ENCODE data around the gene ZNF511.

Gene ZNF511

GRCh38 chr10:133292919-133293809 lies 15.6 kb upstream of the ZNF511 start:
- DNase-seq (ENCODE audit: low spot score): no peak

- DNase-seq (ENCODE audit: low spot score): no peak
These were observed 14.9 kb upstream of the ZNF511 start for GRCh38 chr10:133293810-133294119.

DNA sequence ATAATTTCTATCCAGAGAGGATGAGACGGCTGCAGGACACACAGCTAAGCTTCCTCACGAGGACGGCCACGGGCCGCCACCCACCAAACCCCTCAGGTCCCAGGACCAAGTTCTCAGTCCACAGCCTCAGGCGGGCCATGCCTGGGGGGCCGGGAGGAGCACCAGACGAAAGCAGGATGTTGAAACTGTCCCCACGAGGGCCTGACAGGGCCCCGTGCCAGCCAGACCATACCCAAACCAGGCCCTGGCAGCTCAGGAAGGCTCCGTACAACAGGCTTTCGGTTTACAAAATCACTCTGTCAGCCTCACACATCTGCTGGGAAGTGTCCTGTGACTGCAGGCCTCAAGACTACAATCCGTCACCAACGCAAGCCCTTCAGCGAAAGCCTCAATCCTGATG lies 14.5 kb upstream of the ZNF511 start:
- DNase-seq (ENCODE audit: low spot score): no peak

DNA sequence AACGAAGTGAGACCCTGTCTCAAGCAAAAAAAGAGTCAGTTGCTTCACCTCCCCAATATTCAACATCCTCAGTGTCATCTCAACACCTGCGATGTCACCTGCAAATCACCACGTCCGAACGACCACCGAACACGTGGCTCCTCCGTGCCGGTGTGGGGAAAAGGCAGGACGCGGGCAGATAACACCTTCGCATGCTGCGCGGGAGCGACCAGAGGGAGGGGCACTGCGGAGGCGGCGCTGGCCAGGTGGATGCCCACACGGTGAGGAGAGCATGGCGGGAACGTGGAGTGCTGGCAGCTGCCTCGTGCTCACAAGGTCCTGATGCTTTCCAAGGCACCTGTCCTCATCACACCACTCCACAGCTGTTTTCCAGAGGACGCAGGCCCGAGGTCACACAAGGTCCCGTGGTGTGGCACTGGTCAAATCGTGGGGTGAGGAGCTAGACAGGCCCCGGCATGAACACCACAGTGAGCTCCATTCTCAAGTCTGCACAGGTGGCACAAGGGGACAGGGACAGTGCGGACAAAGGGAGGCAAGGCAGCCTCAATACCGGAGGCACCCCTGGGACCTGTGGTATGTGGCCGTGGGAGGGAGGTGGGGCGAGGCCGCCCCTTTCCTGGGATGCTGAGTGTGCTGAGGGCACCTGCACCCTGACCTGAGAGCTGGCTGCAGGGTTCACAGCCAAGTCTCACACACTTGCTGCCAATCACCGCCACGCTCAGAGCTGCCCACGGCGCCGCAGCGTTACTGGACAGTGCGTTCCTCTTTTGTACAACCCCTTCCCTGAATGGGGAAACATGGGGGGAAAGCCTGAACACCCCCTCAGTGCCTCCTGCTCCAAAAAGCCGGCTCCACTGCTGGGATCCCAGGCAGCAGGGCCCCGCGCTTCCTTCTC lies 13.0 kb upstream of the ZNF511 start:
- no peak for DNase-seq (ENCODE audit: low spot score)

GRCh38 chr10:133297504-133297903 lies 11.2 kb upstream of the ZNF511 start:
- DNase-seq (ENCODE audit: low spot score): no peak

GRCh38 chr10:133298466-133298865 lies 10.2 kb upstream of the ZNF511 start:
- no peak for DNase-seq (ENCODE audit: low spot score)

DNA sequence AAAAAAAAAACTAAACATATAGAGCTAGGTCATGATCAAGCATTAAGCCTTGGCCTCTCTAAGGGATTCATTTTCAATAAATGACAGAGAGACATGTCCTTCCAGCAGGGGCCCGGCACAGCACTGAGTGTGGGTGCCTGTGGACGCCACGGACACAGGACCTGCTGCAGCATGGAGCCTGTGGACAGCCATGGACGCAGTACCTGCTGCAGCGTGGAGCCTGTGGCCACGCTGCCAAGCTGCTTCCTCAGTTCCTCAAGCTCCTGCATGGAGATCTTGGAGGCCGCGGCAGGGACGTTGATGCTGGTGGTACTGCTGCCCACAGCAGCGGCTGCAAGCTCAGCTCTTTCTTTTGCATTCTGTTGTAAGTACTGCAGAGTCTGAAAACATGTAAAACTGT lies 9.5 kb upstream of the ZNF511 start:
- no peak for DNase-seq (ENCODE audit: low spot score)

DNA sequence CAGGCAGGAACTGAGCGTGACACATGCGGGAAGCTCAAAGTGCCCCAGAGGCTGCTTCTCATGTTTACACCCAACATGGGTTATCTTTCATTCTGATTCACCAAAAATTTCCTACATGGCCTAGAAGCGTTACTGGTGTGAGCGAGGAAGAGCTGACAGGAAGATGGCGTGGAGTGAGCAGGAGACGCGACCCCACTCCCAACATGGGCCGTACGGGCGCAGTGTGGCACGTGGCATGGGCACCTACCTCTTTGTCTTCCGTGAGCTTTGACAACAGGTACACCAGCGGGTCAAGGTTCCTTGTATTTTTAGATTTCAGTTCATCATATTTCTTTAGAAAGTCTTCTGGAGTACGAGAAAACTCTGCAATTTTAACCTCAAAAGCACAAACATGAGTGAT lies 9.0 kb upstream of the ZNF511 start:
- no peak for DNase-seq (ENCODE audit: low spot score)

DNA sequence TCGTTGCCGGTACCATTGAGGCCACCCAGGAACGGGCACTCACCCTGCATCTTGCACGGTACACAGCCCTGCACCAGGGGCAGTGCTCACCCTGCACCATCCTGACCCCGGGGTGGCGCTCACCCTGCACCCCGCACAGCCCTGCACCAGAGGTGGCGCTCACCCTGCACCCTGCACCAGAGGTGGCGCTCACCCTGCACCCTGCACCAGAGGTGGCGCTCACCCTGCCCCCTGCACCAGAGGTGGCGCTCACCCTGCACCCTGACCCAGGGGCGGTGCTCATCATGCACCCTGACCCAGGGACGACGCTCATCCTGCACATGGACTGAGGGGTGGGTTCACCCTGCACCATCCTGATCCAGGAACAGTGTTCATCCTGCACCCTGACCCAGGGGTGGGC lies 6.5 kb upstream of the ZNF511 start:
- no peak for DNase-seq (ENCODE audit: low spot score)

DNA sequence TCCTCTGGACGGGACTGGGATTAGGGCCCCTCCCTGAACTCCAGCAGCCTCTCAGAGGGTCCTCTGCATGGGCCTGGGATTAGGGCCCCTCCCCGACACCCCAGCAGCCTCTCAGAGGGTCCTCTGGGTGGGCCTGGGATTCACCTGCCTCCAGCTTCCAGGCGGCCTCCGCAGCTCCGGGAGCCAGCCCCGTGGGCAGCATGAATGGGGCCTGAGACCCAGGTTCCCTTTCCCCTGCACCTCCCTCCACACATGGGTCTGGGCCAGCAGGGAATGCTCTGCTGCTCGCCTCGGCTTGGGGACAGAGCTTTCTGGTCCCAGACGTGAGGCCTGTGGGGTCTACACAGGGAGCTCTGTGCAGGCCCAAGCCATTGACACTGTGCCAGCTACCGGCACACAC lies 5.5 kb upstream of the ZNF511 start:
- DNase-seq (ENCODE audit: low spot score): no peak

GRCh38 chr10:133306097-133306476 lies 2.6 kb upstream of the ZNF511 start:
- no peak for DNase-seq (ENCODE audit: low spot score)

DNA sequence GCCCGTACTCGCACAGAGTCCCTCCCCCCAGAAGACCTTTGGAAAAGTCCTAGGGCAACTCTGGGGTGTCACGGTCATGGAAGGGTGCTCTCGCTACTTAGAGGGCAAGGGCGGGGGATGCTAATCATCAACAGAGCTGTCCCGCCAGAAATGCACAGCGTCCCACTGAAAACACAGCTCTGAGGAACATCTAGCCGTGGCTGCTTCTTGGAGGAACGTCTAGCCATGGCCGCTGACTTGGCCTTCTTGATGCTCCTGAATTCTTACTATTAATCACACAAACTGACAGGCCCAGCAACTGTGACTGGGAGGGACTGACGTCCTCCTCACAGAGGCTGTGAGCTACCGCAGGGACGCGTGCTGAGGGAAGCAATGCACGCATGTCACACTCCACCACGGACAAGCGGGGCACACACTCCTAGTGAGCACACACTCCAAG lies 1.8 kb upstream of the ZNF511 start:
- no peak for DNase-seq (ENCODE audit: low spot score)

GRCh38 chr10:133307776-133308420 lies 816 bp upstream of the ZNF511 start:
- peak; percentile 87 for DNase-seq (ENCODE audit: low spot score)

GRCh38 chr10:133309100-133309719 lies 496 bp downstream of the ZNF511 start:
- DNase-seq (ENCODE audit: low spot score): peak; percentile 92

DNA sequence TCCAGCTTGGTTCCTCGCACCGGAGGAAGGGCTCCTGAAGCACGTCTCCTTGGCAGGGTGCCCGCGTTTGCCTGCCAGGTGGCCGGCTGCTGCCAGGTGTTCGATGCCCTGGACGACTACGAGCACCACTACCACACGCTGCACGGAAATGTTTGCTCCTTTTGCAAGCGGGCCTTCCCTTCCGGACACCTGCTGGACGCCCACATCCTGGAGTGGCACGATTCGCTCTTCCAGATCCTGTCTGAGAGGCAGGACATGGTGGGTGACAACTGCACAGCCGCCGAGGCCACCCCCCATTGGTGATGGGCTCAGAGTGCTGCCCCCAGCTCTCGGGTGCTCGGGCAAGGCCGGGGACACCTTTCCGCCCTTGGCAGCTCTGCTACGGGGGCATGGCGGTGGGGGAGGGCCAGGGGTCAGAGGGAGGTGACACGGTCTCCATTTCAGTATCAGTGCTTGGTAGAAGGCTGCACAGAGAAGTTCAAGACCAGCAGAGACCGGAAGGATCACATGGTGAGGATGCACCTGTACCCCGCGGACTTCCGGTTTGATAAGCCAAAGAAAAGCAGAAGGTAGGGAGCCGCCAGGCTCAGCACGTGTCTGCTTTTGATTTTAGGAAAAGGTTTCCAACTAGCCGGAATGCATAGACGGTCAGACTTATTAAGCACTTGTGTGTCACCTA lies 1.1 kb downstream of the ZNF511 start:
- DNase-seq (ENCODE audit: low spot score): no peak

- no peak for DNase-seq (ENCODE audit: low spot score)
These were observed 1.7 kb downstream of the ZNF511 start for GRCh38 chr10:133310399-133310755.

GRCh38 chr10:133310789-133311188 lies 2.1 kb downstream of the ZNF511 start:
- no peak for DNase-seq (ENCODE audit: low spot score)

- DNase-seq (ENCODE audit: low spot score): no peak
These were observed 2.9 kb downstream of the ZNF511 start for GRCh38 chr10:133311570-133311969.

GRCh38 chr10:133312016-133312768 lies 3.5 kb downstream of the ZNF511 start:
- DNase-seq (ENCODE audit: low spot score): no peak

DNA sequence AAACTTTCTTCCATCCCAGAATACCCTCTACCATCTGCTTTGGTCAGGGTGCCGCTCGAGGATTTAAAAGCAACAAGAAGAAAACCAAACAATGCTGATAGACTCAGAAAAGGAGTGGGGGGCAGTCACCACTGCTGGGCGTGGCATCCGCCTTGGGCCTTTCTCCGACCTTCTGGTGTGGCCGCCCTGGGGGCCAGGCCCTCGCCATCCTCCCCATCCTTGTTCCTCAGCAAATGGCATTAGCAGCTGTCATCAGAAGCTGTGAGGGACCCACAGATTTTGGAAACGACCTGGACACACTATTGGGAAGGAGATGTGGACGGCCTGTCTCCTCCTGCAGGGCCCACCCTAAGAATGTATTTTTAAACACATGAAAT lies 4.0 kb downstream of the ZNF511 start:
- no peak for DNase-seq (ENCODE audit: low spot score)

DNA sequence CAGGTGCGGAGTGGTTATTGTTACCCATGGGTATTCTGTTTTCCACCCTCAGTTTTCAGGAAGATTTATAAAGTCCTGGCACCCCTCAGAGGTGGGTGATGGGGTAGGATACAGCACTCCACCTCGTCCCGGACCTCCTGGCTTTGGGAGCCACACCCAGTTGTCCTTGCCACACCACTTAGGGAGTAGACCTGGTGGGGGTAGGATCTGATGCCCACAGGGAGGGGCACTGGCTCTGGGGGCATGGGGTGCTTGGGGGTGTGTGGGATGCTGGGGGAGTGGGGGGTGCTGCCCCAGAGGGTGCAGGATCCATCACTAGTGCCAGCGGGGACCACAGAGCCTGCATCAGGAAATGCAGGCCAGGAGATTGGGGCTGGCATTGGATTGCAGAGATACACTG lies 4.5 kb downstream of the ZNF511 start:
- DNase-seq (ENCODE audit: low spot score): no peak
